HG02981 (cell line): ENCODE measurements around the gene TSHR.

ENCODE experiments used
- ATAC-seq: cut with Tn5 transposase; IDR thresholded peaks from one replicate; pipeline ENCODE4 v1.9.1; 2021; ENCODE audit warnings: mild to moderate bottlenecking, moderate library complexity; ENCODE audit not compliant: unreplicated experiment

The TSHR gene

DNA sequence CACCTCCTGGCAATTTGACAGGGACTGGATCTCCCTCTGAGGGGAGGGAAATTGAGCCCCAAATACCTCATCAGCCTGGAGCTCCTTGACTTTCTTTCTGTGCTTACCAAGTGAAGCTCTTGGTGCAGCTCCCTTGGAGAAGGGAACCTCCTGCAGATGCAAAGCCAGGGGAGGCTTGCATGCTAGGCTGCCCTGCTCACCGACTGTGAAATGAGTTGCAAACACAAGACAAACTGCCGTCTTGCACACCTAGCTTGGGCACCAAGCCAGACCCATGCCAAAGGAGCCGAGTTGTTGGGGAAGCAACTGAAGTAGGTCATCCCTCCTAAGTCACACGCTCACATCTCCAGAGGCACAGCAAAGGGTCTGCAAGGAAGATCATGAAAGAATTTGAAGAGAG is 170.1 kb downstream of the TSHR start:
- no peak for ATAC-seq

DNA sequence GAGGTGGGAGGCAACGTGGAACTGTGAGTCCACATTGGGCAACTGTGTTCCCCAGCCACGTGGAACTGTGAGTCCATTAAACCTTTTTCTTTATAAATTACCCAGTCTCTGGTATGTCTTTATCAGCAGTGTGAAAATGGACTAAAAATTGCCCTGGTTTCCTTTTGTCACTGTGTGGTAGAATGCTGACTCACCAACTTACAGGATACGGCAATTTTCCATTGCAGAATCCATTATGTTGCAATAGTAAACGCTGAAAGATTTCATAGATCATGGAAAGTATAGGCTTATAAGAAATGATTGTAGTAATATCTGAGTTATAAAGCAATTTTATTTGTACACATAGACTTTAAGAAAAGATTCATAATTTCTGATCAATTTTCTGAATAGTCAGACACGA is 172.4 kb downstream of the TSHR start:
- no peak for ATAC-seq

DNA sequence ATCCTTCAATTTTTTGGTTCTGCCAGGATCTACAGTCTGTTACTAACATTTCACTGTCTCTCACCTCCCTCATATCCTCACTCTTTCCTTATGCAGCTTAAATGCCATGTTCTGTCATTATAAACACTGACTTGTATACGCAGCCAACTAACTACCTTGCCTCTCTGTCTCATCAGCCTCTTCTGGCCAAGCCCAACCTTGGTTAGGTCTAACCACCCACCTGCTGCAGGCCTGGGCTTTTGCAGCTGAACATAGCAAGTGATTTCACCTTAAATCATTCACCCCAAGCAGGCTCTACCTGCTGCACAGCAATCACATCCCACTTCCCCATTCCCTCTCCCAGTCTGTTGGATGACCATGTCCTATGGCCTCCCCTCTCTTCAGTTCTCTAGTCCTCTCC is 173.8 kb downstream of the TSHR start:
- no peak for ATAC-seq

DNA sequence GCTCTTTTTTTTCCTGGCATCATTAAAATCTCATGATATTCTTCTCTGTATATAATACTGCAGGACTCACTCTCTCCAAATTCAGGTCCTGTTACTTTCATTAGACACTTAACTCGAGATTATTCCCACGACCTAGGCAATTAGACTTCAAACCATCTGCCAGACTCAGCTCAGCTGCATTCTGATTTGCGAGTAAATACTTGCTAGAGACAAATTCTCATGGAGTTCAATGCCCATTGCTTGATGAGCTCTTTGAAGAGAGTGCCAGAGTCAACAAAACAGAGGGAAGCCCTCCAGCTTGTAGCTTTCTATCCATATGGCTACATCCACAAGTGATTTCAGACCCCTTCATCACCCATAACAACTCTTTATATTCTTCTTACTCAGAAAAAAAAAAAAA is 177.0 kb downstream of the TSHR start:
- no peak for ATAC-seq

DNA sequence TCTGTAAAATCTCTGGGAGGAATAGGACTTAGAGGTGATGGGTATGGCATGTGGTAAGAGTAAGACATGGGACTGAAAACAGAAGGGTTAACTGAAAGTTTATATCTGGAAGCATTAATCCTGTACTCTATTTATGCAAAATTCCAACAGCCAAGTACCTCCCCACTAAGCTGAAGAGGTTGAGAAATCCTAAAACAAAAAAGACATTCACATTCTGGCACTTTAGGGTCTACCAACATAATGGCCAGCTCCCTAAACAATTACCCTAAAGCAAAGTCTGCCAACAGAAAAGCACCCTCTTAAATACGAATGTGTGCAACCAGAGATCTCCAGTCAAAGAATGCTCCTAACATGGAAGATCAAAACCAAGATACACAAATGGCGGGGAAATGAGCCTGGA is 178.0 kb downstream of the TSHR start:
- ATAC-seq: no peak

DNA sequence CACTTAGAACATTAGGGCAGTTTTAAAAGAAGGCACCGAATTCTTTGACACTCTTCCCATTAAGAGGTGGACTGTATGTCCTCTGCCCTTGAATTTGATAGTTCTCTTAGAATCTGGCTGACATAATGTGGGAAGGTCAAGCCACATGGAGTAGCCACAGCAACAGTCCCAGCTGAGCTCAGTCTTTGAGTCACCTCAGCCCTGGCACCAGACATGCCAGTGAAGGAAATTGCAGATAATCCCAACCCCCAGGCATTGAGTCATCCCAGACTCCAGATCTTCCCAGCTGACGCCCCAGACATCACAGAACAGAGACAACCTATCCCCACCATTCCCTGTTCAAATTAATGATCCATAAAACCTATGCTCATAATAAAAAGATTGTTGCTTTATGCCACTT is 181.9 kb downstream of the TSHR start:
- no peak for ATAC-seq

DNA sequence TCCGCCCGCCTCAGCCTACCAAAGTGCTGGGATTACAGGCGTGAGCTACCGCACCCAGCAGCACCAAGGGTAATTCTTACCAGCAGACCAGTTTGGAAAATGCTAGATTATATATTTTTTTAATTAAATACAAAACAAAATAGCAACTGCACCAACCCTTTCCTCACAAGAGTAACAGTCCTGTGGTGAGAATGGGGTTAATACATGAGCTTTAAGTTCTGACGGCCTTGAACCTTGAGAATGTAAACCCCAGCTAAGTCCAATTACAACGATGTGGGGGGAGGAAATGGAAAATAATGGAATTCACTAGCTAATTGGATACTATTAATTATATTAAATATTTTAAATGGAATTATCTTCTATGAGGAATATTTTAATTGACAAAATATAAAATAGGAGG is 183.0 kb downstream of the TSHR start:
- ATAC-seq: no peak

DNA sequence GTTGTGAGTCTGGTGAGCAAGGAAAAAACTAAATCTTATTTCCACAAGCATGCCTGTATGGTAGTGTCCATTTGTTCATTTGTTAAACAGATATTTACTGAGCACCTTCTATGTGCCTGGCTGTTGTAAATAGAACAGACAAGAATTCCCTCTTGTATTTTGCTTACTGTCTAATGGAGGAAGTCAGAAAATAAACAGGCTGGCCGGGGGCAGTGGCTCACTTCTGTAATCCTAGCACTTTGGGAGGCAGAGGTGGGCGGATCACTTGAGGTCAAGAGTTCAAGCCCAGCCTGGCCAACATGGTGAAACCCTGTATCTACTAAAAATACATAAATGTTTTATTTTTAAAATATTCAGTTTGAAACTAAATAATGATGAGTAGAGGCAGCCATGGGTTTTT is 186.0 kb downstream of the TSHR start:
- ATAC-seq: no peak

DNA sequence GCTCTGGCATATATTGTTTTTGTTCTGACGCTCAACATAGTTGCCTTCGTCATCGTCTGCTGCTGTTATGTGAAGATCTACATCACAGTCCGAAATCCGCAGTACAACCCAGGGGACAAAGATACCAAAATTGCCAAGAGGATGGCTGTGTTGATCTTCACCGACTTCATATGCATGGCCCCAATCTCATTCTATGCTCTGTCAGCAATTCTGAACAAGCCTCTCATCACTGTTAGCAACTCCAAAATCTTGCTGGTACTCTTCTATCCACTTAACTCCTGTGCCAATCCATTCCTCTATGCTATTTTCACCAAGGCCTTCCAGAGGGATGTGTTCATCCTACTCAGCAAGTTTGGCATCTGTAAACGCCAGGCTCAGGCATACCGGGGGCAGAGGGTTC is 188.4 kb downstream of the TSHR start:
- ATAC-seq: no peak

DNA sequence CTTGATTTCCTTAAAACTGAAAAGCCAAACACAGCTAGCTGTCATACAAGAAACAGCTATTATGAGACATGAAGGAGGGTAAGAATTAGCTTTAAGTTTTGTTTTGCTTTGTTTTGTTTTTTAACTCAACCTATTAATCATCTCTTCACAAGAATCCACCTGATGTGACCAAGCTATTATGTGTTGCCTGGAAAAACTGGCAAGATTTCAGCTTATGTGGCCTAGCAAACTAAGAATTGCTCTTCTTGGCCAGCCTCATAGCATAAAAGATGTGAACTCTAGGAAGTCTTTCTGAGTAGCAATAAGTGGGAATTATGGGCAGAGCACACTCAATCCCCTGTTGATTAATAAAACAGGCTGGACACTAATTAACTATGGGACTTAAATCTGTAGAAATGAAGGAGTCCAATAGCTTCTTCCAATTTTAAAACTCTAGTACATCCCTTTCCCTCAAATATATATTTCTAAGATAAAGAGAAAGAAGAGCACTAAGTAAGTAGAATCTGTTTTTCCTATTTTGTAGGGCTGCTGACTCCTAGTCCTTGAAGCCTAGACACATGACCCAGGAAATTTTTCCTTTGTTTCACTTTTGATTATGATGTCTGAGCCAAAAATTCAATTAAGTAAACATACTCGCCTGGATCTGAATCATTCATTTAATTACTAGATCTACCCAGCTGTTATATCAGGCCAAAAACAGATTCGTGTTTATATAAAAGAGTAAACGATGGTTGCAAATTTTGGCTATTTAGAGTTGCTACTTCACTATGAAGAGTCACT is 189.6 kb downstream of the TSHR start:
- no peak for ATAC-seq

DNA sequence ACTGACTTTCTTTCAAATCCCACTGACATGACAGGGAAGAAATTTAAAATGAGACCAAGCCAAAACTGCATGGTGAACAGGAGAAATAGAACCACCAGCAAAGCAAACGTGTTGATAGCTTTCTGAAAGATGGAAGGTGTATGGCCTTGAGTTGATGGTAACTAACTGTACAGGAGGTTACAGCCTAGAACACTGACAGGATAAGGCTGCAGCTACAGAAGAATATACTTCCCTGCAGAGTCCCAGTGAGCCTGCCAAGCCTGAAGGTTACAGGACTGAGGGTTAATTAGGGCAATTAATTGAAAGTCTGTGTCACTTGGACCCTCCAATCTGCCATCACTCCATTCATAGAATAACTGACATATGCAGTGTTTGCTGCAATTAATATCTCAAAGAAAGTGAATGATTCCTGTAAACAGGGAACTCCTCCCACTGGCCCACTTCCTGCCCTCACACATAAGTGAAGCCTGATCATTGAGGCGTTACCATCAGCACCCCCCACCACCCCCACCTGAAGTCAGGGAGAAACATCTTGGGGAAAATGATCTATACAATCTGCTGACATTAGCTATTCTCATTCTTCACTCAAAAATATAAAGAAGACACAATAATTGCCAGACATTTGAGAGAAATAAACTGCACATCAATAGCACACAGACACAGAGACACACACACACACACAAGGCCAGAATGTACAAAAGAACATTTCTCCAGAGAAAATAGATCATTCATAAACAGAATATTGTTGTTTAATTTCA is 191.9 kb downstream of the TSHR start:
- ATAC-seq: no peak

DNA sequence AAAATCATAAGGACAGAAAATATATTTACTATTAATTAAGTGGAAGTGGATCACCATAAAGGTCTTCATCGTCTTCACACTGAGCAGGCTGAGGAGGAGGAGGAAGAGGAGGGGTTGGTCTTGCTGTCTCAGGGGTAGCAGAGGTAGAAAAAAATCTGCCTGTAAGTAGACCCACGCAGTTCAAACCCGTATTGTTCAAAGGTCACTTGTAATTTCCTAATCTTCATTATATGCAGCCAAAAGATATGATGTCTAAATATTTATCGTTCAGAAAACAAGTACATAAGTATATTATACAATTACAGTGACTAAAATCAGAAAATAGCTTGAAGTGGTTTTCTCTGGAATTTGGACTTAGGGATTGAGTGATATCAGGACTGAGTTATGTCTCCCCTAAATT is 193.2 kb downstream of the TSHR start:
- no peak for ATAC-seq

DNA sequence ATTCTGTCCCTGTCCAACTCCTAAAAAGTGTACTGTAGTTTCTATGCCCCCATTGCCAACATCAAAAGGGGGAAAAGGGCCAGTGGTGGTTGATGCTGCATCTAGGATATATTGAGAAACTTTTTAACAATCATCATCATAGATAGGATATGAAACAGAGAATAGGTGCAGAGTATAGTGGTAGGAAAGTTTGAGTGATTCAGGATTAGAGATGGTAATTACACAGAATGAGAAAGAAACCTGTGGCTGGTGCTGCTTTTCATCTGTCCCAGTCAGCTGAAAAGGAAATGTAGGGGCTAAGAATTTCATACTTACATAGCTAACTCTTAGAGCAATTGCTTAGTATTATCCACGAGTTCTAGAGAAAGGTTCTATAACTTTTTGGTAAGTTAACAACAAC is 197.8 kb downstream of the TSHR start:
- ATAC-seq: no peak

DNA sequence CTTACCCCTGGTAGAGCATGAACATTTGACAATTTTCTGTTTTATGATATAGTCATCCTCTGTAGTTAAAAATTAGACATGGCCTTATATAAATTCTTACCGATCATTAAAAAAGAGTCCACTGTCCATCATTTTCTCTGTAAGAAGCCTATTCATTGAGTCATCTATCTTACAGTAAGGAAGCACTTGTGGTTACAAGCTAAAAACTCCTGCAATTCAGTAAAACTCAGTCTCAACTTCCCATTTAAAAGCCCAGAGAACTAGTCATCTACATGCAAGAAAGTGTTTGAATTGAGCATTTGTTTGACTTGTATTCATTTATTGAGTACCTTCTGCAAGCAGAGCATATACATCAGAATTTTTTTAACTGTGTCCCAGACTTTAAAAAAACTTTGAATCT is 202.0 kb downstream of the TSHR start:
- no peak for ATAC-seq

DNA sequence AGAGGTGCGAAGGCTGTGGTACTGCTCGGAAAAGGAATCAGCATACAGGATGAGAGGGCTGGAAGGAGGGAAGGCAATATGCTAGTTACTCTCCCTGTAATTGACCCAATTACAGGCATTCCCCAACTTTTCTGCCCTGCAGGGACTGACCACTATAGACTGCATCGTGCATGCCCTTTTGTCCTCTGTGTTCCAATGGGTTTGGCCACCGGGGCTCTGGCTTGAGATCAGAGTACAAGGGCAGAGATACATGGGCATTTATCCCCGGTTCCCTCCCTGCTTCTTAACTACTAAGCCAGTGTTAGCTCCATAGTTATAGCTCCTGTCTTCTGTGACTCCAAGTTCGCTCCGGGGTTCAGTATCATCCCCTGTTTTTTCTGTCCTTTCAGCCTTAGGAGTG is 205.7 kb downstream of the TSHR start:
- ATAC-seq: no peak

DNA sequence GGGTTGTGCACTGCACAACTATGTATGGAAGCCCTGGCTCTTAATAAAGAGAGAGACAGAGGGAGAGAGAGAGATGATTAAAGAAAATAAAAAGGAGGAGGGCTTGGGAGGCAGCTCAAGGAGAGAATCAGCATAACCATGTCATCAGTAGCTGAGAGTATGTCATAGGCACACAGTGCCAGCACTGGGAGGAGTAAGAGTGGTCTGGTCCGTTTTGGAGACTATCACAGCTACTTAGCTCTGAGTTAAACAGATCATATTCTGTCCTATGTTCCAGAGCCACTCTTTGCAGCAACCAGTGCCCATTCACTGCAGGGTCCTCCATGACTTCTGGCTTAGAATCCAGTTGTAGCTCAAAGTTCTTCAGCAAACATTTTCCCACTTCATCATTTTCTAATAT is 206.3 kb downstream of the TSHR start:
- ATAC-seq: no peak

DNA sequence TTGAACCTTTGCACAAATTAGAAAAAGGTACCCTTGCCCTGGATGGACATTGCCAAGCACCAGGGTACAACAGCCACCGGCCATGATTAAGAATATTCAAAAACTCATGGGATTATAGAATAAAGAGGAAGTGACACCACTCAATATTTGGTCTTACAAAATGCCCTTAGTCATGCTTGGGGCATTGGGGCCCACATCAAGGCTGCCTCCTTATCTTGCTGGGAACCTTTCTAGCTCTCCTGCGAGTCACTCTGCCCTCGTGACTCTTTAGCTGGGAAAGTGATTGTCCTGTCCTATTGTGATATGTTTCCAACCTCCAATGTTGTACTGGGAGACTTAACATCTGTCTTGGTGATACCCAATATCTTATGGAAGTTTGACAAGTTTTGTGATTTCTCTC is 207.5 kb downstream of the TSHR start:
- no peak for ATAC-seq

DNA sequence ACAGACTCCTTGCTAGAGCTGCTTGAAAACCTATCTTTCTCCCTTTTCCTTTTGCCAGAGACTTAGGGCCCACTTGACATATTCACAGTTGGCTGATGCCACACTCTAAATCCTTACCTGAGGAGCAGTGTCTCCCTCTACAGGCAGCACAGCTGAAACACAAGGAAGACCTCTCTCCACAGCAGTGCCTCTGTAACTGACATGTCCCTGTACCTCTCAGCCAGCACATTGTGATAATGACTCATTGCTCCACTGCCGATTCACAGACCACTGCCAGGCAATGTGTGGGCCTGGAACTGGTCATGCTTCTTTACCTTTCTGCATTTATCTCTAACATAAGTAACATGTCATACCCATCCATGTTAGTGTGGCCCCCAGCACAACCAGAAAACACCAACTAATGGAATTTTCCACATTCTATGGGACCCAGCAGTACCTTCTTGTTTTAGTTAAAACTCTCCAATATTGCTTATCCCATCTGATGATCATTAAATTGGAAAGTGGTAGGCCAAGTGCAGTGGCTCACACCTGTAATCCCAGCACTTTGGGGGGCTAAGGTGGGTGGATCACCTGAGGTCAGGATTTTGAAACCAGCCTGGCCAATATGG is 208.8 kb downstream of the TSHR start:
- peak; percentile 92 for ATAC-seq

DNA sequence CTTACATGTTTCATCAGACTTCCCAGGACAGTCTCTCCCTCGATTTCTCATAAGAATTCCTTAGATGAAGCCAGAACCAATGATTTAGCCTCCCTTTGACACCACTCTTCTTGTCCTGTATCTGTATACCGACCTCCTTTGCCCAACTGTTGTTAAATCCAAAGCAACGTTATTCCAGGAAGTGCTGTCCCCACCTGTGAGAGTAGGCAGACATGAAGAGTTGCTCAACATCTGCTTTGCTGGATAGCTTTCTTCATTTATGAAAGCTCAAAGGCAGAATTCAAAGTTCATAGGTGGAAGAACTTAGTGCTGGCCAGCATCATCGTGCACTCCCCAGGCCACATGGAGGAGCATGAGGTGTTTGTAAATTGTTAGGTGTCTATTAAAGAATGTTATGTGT is 209.8 kb downstream of the TSHR start:
- no peak for ATAC-seq

DNA sequence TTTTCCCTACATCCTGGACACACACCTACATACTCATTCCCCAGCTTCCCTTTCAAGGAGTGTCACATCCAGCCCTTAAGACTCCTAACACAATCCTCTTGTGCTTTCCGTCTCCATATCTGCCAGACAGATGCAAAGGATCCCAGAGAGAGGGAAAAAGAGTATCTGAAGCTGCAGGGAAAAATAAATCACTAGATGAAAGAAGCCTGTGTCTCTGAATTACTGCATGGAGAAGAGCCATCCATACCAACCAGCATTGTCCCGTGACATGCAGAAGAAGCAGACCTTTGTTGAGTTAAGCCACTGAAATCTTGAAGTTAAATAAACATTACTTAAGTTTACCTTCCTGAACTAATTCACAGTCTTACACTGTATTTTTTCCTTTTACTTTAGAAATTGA is 210.7 kb downstream of the TSHR start:
- ATAC-seq: no peak

DNA sequence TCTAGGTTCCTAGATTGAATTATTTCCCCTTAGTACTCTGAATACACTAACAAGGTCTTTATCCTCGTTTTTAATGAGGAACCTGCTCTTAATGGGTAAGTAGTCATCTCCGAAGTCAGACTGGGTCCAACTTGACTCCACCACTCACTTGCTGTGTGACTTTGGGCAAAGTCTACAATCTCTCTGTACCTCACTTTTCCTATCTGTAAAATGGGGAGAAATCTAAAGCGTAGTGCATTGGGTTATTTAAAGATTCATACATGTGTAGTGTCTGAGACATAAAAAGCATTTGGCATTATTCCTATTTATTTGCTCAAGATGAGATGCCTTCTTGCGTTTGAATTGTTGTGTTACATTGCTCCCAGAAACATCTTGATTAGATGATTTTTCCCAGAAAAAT is 213.8 kb downstream of the TSHR start:
- ATAC-seq: no peak

DNA sequence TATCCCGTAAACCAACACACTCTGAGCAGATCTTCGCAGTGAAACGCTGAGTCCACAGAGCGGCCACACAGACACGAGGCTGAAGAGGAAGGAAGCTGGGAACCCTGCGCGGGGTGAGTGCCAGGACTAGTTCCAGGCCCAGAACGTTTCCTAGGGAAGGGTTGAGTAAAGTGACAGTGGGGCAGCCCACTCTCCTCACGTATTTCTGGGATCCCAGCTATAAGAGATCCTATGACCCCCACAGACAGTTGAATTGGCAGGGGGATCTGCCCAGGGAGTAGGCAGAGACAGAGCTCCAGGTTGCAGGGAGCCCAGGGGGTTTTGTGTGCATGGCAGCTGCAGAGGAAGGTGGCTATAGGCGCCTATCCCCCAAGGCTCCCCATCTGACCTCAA is 214.3 kb downstream of the TSHR start:
- ATAC-seq: peak; percentile 21
